ENCODE results near the gene TAF4.

The TAF4 gene

DNA sequence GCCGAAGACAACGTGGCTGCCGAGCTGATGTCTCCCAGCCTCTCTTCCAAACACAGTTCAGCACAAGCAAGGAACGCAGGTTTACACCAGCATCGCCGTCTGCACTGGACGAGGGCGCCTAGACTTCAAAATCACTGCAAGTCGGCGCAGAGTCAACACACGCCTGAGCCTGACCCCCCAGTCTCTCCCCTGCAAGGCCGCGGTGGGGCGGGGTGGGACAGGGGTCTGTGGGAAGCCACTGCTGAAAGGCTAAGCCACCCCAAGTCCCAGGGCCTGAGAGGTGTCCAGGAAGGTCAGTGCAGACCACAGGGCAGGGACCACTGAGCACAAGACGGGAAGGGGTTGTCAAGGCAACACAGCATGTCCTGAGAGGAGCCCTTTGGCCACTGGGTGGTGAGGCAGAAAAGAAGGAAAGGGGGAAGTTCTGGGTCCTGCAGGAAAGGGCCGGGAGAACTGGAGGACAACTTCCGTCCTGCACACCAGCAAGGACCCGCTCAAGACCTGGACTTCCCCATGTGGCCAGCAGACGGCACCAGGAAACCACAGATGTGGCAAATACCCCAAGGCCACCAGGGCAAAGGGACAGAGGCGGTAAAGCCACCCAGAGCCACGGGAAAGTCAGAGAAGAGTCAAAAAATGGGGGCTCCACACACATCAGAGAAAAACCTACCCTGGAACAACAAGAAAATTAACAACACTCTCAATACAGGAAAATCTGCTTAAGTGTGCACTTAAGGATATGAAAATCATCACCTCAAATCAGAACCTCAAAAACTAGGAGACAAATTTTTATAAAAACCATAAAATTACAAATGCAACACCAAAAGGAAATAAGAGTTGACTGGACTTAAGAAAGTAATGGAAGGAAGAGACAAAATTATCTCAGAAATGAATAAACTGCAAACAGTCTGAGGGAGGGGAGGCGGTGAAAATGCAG lies 84.8 kb downstream of the TAF4 start:
- Histone ChIP-seq H3K36me3 (ENCODE audit: control insufficient read depth, insufficient read depth, low read length) (peaks cover 4% of the 10 kb centered on the region), H3K4me1 (ENCODE audit: control insufficient read depth, insufficient read depth, low read length) (peaks cover 6% of the 10 kb centered on the region), H3K27ac (ENCODE audit: insufficient read depth, low read depth, low read length, poor library complexity, severe bottlenecking) (no peak overlapping the region), H3K9me3 (ENCODE audit: control insufficient read depth, low read length) (no peaks in the 10 kb centered on the region), H3K27me3 (ENCODE audit: control insufficient read depth, insufficient read depth, low read length, poor library complexity, severe bottlenecking) (no peaks in the 10 kb centered on the region), H3K4me3 (ENCODE audit: insufficient read depth, low read depth, low read length) (no peak overlapping the region)
- WGBS, 2 experiments, result 85 to 86% methylated on average over 22 of the region's 22 CpGs

DNA sequence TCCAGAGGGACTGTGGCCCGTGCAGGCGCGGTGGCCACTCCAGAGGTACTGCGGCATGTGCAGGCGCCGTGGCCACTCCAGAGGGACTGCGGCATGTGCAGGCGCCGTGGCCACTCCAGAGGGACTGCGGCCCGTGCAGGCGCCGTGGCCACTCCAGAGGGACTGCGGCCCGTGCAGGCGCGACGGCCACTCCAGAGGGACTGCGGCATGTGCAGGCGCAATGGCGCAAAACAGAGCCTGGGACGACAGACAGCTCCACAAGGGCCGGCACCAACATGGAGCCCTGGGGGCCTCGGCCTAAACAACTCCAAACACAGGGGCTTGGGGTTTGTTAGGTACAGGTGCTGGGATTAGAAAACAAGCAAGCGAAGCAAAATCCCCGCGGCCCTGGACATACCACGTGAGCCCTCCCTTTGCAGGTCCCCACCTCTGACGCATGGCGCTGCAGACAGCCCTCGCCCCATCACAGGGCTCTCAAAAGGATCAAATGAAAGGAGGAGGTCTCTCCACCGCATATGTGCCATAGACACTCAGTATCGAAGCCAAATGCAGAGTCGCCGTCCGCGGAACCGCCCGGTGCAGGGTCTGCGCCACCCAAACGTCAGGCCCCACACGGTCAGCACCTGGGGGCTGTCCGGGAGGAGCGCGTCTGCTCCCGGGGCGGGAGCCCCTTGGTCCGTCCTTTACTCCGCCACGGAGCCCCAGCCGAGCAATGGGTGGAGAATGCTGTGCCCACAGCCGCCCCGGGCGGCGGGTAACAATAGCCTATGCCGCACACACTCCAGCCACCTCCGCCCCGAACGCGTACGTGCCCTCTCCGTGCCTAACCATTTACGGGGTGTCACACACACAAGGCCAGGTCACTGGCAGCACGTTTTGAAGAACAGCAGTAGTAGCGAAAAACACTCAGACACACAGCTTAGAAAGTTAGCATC lies 85.7 kb downstream of the TAF4 start:
- Histone ChIP-seq H3K9me3 (ENCODE audit: control insufficient read depth, low read length) (no peaks in the 10 kb centered on the region), H3K4me1 (ENCODE audit: control insufficient read depth, insufficient read depth, low read length) (peaks cover 6% of the 10 kb centered on the region), H3K27ac (ENCODE audit: insufficient read depth, low read depth, low read length, poor library complexity, severe bottlenecking) (no peak overlapping the region), H3K27me3 (ENCODE audit: control insufficient read depth, insufficient read depth, low read length, poor library complexity, severe bottlenecking) (no peaks in the 10 kb centered on the region), H3K36me3 (ENCODE audit: control insufficient read depth, insufficient read depth, low read length) (peaks cover 4% of the 10 kb centered on the region), H3K4me3 (ENCODE audit: insufficient read depth, low read depth, low read length) (no peak overlapping the region)
- 96 to 97% methylated on average over 65 of the region's 65 CpGs for WGBS, 2 experiments

DNA sequence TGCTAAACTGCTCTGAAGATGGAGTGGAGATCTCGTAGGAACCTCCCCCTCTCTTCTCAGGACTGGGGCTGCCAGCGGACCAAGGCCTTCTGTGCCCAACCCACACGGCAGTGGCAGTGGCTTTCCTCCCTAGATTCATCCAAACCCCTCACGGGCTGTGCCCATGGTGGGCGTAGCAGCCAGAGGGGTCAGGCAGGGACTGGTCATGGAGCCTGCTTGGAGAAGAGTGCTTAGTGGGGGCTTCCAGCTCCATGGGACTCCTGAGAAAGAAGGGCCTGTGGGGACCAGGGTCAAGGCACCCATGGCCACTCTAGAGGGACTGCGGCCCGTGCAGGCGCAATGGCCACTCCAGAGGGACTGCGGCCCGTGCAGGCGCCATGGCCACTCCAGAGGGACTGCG lies 86.6 kb downstream of the TAF4 start:
- H3K36me3 ChIP-seq (ENCODE audit: control insufficient read depth, insufficient read depth, low read length), result peaks cover 4% of the 10 kb centered on the region
- H3K4me3 ChIP-seq (ENCODE audit: insufficient read depth, low read depth, low read length), result no peak overlapping the region
- H3K4me1 ChIP-seq (ENCODE audit: control insufficient read depth, insufficient read depth, low read length), result peaks cover 6% of the 10 kb centered on the region
- H3K27ac ChIP-seq (ENCODE audit: insufficient read depth, low read depth, low read length, poor library complexity, severe bottlenecking), result no peak overlapping the region
- WGBS, 2 experiments, result 97 to 98% methylated on average over 12 of the region's 12 CpGs
- H3K9me3 ChIP-seq (ENCODE audit: control insufficient read depth, low read length), result no peaks in the 10 kb centered on the region
- H3K27me3 ChIP-seq (ENCODE audit: control insufficient read depth, insufficient read depth, low read length, poor library complexity, severe bottlenecking), result no peaks in the 10 kb centered on the region

DNA sequence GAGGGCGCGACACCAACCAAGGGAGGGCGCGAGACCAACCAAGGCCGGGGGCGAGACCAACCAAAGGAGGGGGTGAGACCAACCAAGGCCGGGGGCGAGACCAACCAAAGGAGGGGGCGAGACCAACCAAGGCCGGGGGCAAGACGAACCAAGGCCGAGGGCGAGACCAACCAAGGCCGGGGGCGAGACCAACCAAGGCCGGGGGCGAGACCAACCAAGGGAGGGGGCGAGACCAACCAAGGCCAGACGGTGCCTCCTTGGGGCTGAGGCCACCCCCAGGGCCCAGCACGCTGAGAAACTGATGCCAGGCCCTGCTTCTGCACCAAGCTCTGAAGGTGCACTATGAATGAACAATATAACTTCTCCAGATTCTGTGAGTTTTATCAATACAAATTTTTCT lies 87.2 kb downstream of the TAF4 start:
- Histone ChIP-seq H3K4me3 (ENCODE audit: insufficient read depth, low read depth, low read length) (no peak overlapping the region), H3K9me3 (ENCODE audit: control insufficient read depth, low read length) (no peaks in the 10 kb centered on the region), H3K36me3 (ENCODE audit: control insufficient read depth, insufficient read depth, low read length) (peaks cover 9% of the 10 kb centered on the region), H3K27ac (ENCODE audit: insufficient read depth, low read depth, low read length, poor library complexity, severe bottlenecking) (no peak overlapping the region), H3K27me3 (ENCODE audit: control insufficient read depth, insufficient read depth, low read length, poor library complexity, severe bottlenecking) (no peaks in the 10 kb centered on the region), H3K4me1 (ENCODE audit: control insufficient read depth, insufficient read depth, low read length) (peaks cover 6% of the 10 kb centered on the region)
- WGBS, 2 experiments, result 96% methylated on average over 20 of the region's 20 CpGs

DNA sequence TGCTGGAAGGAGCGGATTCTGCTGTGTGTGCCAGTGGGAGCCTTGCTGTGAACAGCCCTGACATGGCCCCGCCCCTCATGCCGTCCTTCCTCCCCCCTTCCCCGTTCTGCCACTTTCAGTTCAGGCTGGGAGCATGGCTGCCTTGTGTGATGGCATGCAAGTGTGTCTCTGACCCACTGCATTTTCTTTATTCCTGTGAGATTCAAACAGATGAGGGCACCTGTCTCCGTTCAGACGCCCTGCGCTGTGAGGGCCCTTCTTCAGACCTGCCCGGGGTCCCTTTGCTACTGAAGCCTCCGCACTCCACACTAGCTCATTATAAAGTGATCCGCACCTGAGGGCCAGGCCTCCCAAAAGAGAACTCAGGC lies 88.3 kb downstream of the TAF4 start:
- Histone ChIP-seq H3K27ac (ENCODE audit: insufficient read depth, low read depth, low read length, poor library complexity, severe bottlenecking) (no peak overlapping the region), H3K4me1 (ENCODE audit: control insufficient read depth, insufficient read depth, low read length) (peaks cover 6% of the 10 kb centered on the region), H3K36me3 (ENCODE audit: control insufficient read depth, insufficient read depth, low read length) (peaks cover 16% of the 10 kb centered on the region), H3K4me3 (ENCODE audit: insufficient read depth, low read depth, low read length) (no peak overlapping the region), H3K9me3 (ENCODE audit: control insufficient read depth, low read length) (no peaks in the 10 kb centered on the region), H3K27me3 (ENCODE audit: control insufficient read depth, insufficient read depth, low read length, poor library complexity, severe bottlenecking) (no peaks in the 10 kb centered on the region)
- 83 to 85% methylated on average over 10 of the region's 10 CpGs for WGBS, 2 experiments

DNA sequence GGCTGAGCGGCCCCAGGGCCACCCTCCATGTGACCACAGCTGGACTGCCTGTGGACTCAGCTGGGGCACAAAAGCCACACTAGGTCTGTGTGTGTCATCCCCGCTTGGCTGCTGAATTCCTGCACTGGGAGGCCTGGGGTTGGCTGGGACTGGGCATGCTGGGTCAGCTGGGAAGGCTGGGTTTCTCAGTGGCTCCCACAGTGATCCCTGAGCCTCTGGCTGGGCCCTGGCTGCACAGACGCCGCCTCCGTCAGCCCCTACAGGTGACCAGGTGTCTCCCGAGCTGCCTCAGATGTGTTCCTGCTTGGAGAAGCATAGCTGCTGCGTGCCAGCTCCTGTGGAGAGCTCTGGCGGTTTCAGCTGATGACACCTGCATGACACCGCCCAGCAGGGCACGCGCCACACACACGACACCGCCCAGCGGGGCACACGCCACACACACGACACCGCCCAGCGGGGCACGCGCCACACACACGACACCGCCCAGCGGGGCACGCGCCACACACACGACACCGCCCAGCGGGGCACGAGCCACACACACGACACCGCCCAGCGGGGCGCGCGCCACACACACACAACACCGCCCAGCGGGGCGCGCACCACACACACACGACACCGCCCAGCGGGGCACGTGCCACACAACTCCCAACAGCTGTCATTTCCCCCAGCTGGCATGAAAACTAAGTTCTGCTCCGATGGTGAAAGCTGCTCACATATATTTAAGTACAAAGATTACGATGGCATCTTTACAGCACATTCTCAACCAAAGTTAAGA lies 88.8 kb downstream of the TAF4 start:
- WGBS, 2 experiments, result 94 to 95% methylated on average over 45 of the region's 45 CpGs
- Histone ChIP-seq H3K4me3 (ENCODE audit: insufficient read depth, low read depth, low read length) (no peak overlapping the region), H3K36me3 (ENCODE audit: control insufficient read depth, insufficient read depth, low read length) (peaks cover 20% of the 10 kb centered on the region), H3K27ac (ENCODE audit: insufficient read depth, low read depth, low read length, poor library complexity, severe bottlenecking) (no peak overlapping the region), H3K27me3 (ENCODE audit: control insufficient read depth, insufficient read depth, low read length, poor library complexity, severe bottlenecking) (no peaks in the 10 kb centered on the region), H3K9me3 (ENCODE audit: control insufficient read depth, low read length) (no peaks in the 10 kb centered on the region), H3K4me1 (ENCODE audit: control insufficient read depth, insufficient read depth, low read length) (peaks cover 6% of the 10 kb centered on the region)

DNA sequence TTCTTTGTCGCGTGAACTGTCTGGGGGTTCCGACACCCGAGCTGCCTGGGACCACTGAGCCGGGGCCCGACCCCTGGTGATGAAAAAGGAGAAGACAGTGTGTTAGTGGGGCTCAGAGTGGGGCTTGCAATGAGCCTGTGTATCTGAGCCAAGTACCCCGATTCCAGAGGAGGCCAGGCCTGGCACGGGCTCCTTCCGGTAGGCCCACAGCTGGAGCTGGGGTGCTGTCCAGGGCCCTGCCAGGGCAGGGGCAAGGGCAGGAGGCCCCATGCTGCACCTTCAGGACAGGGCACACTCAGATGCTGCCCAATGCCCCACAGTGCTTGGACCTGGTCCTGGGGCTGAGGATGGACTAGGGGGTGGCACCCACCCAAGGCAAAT lies 89.4 kb downstream of the TAF4 start:
- no peak overlapping the region for H3K4me3 ChIP-seq (ENCODE audit: insufficient read depth, low read depth, low read length)
- no peak overlapping the region for H3K27ac ChIP-seq (ENCODE audit: insufficient read depth, low read depth, low read length, poor library complexity, severe bottlenecking)
- 91 to 92% methylated on average over 9 of the region's 9 CpGs for WGBS, 2 experiments
- no peaks in the 10 kb centered on the region for H3K27me3 ChIP-seq (ENCODE audit: control insufficient read depth, insufficient read depth, low read length, poor library complexity, severe bottlenecking)
- no peaks in the 10 kb centered on the region for H3K9me3 ChIP-seq (ENCODE audit: control insufficient read depth, low read length)
- H3K4me1 ChIP-seq (ENCODE audit: control insufficient read depth, insufficient read depth, low read length), result peaks cover 6% of the 10 kb centered on the region
- peaks cover 20% of the 10 kb centered on the region for H3K36me3 ChIP-seq (ENCODE audit: control insufficient read depth, insufficient read depth, low read length)

DNA sequence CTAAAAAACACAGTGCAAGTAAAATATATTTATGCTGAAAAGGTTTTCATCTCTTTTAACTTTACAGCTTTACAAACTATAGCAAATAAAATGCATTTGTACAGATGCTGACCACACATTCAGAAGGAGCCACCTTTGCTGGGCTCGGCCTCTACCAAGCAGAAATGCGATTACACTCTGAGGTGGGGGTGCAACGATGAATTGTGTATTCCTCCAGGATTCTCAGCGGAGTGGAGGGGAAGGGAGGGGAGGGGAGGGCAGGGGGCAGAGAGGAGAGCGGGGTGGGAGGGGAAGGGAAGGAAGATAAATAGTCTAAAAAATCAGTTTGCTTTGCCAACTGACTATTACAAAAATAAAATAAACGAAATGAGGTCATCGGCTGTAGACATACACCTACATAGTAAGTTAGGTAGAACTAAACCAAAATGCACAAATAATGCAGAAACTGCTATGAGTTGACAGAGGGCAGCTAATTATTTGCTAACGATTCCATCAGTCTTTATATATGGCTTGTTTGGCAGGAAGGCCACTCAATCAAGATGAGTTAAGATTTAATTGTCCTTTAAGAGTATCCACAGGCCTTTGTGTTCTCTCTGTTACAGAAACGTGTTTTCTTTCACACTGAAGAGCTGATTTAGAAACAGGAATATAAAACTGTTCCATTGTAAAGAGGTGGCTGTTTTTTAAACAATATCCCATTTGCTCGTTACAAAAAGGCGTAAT lies 90.1 kb downstream of the TAF4 start:
- Histone ChIP-seq H3K36me3 (ENCODE audit: control insufficient read depth, insufficient read depth, low read length) (peaks cover 20% of the 10 kb centered on the region), H3K4me1 (ENCODE audit: control insufficient read depth, insufficient read depth, low read length) (peaks cover 6% of the 10 kb centered on the region), H3K27ac (ENCODE audit: insufficient read depth, low read depth, low read length, poor library complexity, severe bottlenecking) (no peak overlapping the region), H3K4me3 (ENCODE audit: insufficient read depth, low read depth, low read length) (no peak overlapping the region), H3K27me3 (ENCODE audit: control insufficient read depth, insufficient read depth, low read length, poor library complexity, severe bottlenecking) (no peaks in the 10 kb centered on the region), H3K9me3 (ENCODE audit: control insufficient read depth, low read length) (no peaks in the 10 kb centered on the region)
- 90 to 93% methylated on average over 11 of the region's 11 CpGs for WGBS, 2 experiments

DNA sequence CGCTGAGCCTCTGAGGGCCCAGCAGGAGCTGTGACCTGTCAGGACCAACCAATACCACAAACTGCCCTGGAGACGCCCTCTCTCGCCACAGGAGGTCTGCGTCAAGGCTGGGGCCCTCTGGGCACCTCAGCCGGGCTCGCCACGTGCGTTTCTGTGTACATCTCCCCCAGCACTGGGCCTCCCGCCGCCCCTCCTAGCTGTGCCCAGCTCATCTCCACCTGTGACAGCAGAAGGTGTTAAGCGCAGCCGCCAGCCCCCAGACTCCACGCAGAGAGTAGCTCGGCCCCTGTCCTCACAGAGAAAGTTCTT lies 91.4 kb downstream of the TAF4 start:
- H3K27me3 ChIP-seq (ENCODE audit: control insufficient read depth, insufficient read depth, low read length, poor library complexity, severe bottlenecking), result no peaks in the 10 kb centered on the region
- WGBS, 2 experiments, result 95% methylated on average over 14 of the region's 14 CpGs
- H3K36me3 ChIP-seq (ENCODE audit: control insufficient read depth, insufficient read depth, low read length), result peaks cover 20% of the 10 kb centered on the region
- H3K27ac ChIP-seq (ENCODE audit: insufficient read depth, low read depth, low read length, poor library complexity, severe bottlenecking), result no peak overlapping the region
- peaks cover 6% of the 10 kb centered on the region for H3K4me1 ChIP-seq (ENCODE audit: control insufficient read depth, insufficient read depth, low read length)
- no peak overlapping the region for H3K4me3 ChIP-seq (ENCODE audit: insufficient read depth, low read depth, low read length)
- no peaks in the 10 kb centered on the region for H3K9me3 ChIP-seq (ENCODE audit: control insufficient read depth, low read length)
